Endothelial cell of umbilical vein (primary cell): Measurements from ENCODE around the gene MS4A15.

Source experiments
- CTCF ChIP-seq, 2 donors: IDR thresholded peaks; 1 replicate in 1 of 2; 2 replicates in 1 of 2; pipeline ENCODE4 v1.5.1; 2011; ENCODE audit warnings: low read length in 2 of 2, mild to moderate bottlenecking in 2 of 2, moderate library complexity in 2 of 2, control low read depth in 1 of 2, inconsistent platforms in 1 of 2, low read depth in 1 of 2; ENCODE audit not compliant: insufficient read depth in 1 of 2; ENCODE audit errors: extremely low read depth in 1 of 2
- EZH2 ChIP-seq: IDR thresholded peaks from 2 replicates; pipeline ENCODE4 v1.6.1; 2012; ENCODE audit warnings: borderline replicate concordance, low read depth, mild to moderate bottlenecking, moderate library complexity, low read length, inconsistent platforms; ENCODE audit not compliant: severe bottlenecking
- FOS ChIP-seq: IDR thresholded peaks from 2 replicates; pipeline ENCODE4 v1.6.1; 2011; ENCODE audit warnings: mild to moderate bottlenecking, low read length, moderate library complexity, borderline replicate concordance; ENCODE audit not compliant: insufficient read depth
- MAX ChIP-seq: IDR thresholded peaks from 2 replicates; pipeline ENCODE4 v1.6.1; 2011; ENCODE audit not compliant: insufficient read depth, insufficient read length
- MYC ChIP-seq: IDR thresholded peaks from one replicate; pipeline ENCODE4 v1.6.1; 2011; ENCODE audit warnings: mild to moderate bottlenecking, low read depth, low read length
- POLR2A ChIP-seq: IDR thresholded peaks from 2 replicates; pipeline ENCODE4 v1.6.1; 2012; ENCODE audit warnings: low read depth, mild to moderate bottlenecking, control low read depth, low read length
- POLR2AphosphoS5 ChIP-seq: IDR thresholded peaks from 2 replicates; pipeline ENCODE4 v1.6.1; 2012; ENCODE audit warnings: low read depth, mild to moderate bottlenecking, control low read depth, low read length, moderate library complexity; ENCODE audit not compliant: insufficient read depth

- TF ChIP-seq MYC = no peak
- TF ChIP-seq POLR2AphosphoS5 = no peak
- no peak for TF ChIP-seq MAX
- TF ChIP-seq CTCF (IDR thresholded peaks at IDR 0.05; ENCODE audit: extremely low read depth in 1 of 2, insufficient read depth in 1 of 2, low read depth in 1 of 2, low read length in 2 of 2) = no peak
- TF ChIP-seq POLR2A = no peak
- no peak for TF ChIP-seq EZH2
- no peak for TF ChIP-seq FOS
Observed at GRCh38 chr11:60741421-60741820, 15.2 kb upstream of the MS4A15 start.
